ENCODE measurements around the gene GLMP.

GRCh38 chr1:156283521-156283920 lies 12.0 kb downstream of the GLMP start:
- TF ChIP-seq ZNF274 (IDR thresholded peaks at IDR 0.05; ENCODE audit: low read depth, low read length) (no peak), YY1 (IDR thresholded peaks at IDR 0.05; ENCODE audit: insufficient read depth, insufficient read length) (no peak), SUZ12 (IDR thresholded peaks at IDR 0.05; ENCODE audit: extremely low read depth, insufficient read depth, insufficient read length) (no peak)

Measured in NT2/D1 (cell line).